SK-N-SH (cell line): ENCODE results near the gene RARA. TPM values are rescaled to one million over a fixed set of nuclear protein-coding genes. Genes with fewer than 3 reads are reported as not detected.

ENCODE experiments used
- CTCF ChIA-PET: fragments of 300-600, 350-600 bp; formaldehyde crosslinking; extraction: SDS; loops from one replicate; lab custom pipeline; 2021; lab: Yijun Ruan, JAX
- POLR2A ChIA-PET: fragments of 350-600 bp; sonication (Branson Sonifier 250); formaldehyde crosslinking; extraction: SDS; loops from one replicate; lab custom pipeline; 2020; ENCODE audit warnings: antibody characterized with exemption, inconsistent platforms; lab: Yijun Ruan, JAX
- DNase-seq: peaks from one replicate; pipeline ENCODE4 v3.0.0; 2012
- H2AFZ ChIP-seq: fragments of 200-600 bp; sonication (generic); 2 replicates; pipeline ENCODE4 v1.8.1; 2016; ENCODE audit warnings: antibody characterized with exemption, mild to moderate bottlenecking, low read depth
- H3F3A ChIP-seq: fragments of 200-600 bp; sonication (generic); replicated peaks from 2 replicates; pipeline ENCODE3; 2016; ENCODE audit warnings: antibody characterized with exemption, mild to moderate bottlenecking; ENCODE audit not compliant: insufficient read depth
- H3K27ac ChIP-seq, 2 experiments: fragments of 200-500 bp in 1 of 2; fragments of 200-600 bp in 1 of 2; sonication (Bioruptor generic) in 1 of 2; sonication (generic), shearing (Covaris generic) in 1 of 2; 2 replicates each; pipeline versions ENCODE4 v1.5.1 to v1.6.1; 2014 to 2016; ENCODE audit warnings: low read depth in 2 of 2, inconsistent platforms in 1 of 2, low read length in 1 of 2, mild to moderate bottlenecking in 1 of 2, mixed read lengths in 1 of 2
- H3K27me3 ChIP-seq: fragments of 200-600 bp; sonication (generic), shearing (Covaris generic); 2 replicates; pipeline ENCODE4 v1.6.1; 2016; ENCODE audit warnings: mixed run types; ENCODE audit not compliant: insufficient read depth
- H3K36me3 ChIP-seq, 2 experiments: fragments of 200-500 bp in 1 of 2; fragments of 200-600 bp in 1 of 2; sonication (Bioruptor generic) in 1 of 2; sonication (generic) in 1 of 2; replicated peaks in 1 of 2; 2 replicates each; pipeline versions ENCODE3 to v1.5.1; 2014 to 2016; ENCODE audit warnings: low read length in 1 of 2, mild to moderate bottlenecking in 1 of 2; ENCODE audit not compliant: insufficient read depth in 2 of 2, control insufficient read depth in 1 of 2
- H3K4me1 ChIP-seq, 2 experiments: fragments of 200-500 bp in 1 of 2; fragments of 200-600 bp in 1 of 2; sonication (Bioruptor generic) in 1 of 2; sonication (generic), shearing (Covaris generic) in 1 of 2; 2 replicates each; pipeline versions ENCODE4 v1.5.1 to v1.6.1; 2014 to 2016; ENCODE audit warnings: low read depth in 1 of 2, low read length in 1 of 2, mixed run types in 1 of 2; ENCODE audit not compliant: insufficient read depth in 2 of 2, control insufficient read depth in 1 of 2
- H3K4me2 ChIP-seq: fragments of 200-600 bp; sonication (generic), shearing (Covaris generic); 2 replicates; pipeline ENCODE4 v1.6.1; 2017; ENCODE audit warnings: mixed run types
- H3K4me3 ChIP-seq, 2 experiments: fragments of 200-500 bp in 1 of 2; fragments of 200-600 bp in 1 of 2; sonication (Bioruptor generic) in 1 of 2; sonication (generic), shearing (Covaris generic) in 1 of 2; 2 replicates each; pipeline versions ENCODE4 v1.5.1 to v1.8.1; 2014 to 2016; ENCODE audit warnings: low read depth in 2 of 2, inconsistent platforms in 1 of 2, low read length in 1 of 2, mild to moderate bottlenecking in 1 of 2, mixed read lengths in 1 of 2, moderate library complexity in 1 of 2
- H3K79me2 ChIP-seq: fragments of 200-600 bp; sonication (generic); 2 replicates; pipeline ENCODE4 v1.8.1; 2017; ENCODE audit warnings: mild to moderate bottlenecking; ENCODE audit not compliant: insufficient read depth
- H3K9ac ChIP-seq: fragments of 200-600 bp; sonication (generic); 2 replicates; pipeline ENCODE4 v1.6.1; 2017; ENCODE audit warnings: mixed run types
- H3K9me2 ChIP-seq: fragments of 200-600 bp; sonication (generic); 2 replicates; pipeline ENCODE4 v1.6.1; 2017; ENCODE audit warnings: mixed run types
- H3K9me3 ChIP-seq: fragments of 200-600 bp; sonication (generic); 2 replicates; pipeline ENCODE4 v1.6.1; 2017; ENCODE audit warnings: mixed run types, mild to moderate bottlenecking, moderate library complexity
- H4K20me1 ChIP-seq: fragments of 200-600 bp; sonication (generic); 2 replicates; pipeline ENCODE4 v1.6.1; 2017; ENCODE audit warnings: mild to moderate bottlenecking, mixed run types; ENCODE audit not compliant: insufficient read depth
- CHD2 ChIP-seq: fragments of 150-350 bp; IDR thresholded peaks from 2 replicates; pipeline ENCODE4 v1.6.1; 2018; ENCODE audit warnings: low read length; ENCODE audit not compliant: partially characterized antibody
- CTCF ChIP-seq: fragments of 200-600 bp; sonication (generic); IDR thresholded peaks from 2 replicates; pipeline ENCODE4 v1.6.1; 2017; ENCODE audit warnings: antibody characterized with exemption, mild to moderate bottlenecking, moderate library complexity
- EZH2phosphoT487 ChIP-seq: fragments of 200-600 bp; sonication (generic); IDR thresholded peaks from 2 replicates; pipeline ENCODE4 v1.6.1; 2017; ENCODE audit warnings: low read depth, mixed run types, mild to moderate bottlenecking, antibody characterized with exemption, moderate library complexity, borderline replicate concordance
- FOXJ3 ChIP-seq: sonication (generic); formaldehyde crosslinking; IDR thresholded peaks from 2 replicates; pipeline ENCODE4 v1.5.1; 2020; ENCODE audit warnings: mild to moderate bottlenecking, missing genetic modification reagents
- FOXM1 ChIP-seq: IDR thresholded peaks from 2 replicates; pipeline ENCODE4 v1.4.0; 2012; ENCODE audit warnings: low read depth, mild to moderate bottlenecking
- GABPA ChIP-seq: IDR thresholded peaks from 2 replicates; pipeline ENCODE4 v1.4.0; 2012; ENCODE audit warnings: low read depth, mild to moderate bottlenecking
- IRF3 ChIP-seq: fragments of 150-350 bp; IDR thresholded peaks from 2 replicates; pipeline ENCODE4 v1.6.1; 2016; ENCODE audit warnings: mild to moderate bottlenecking, low read depth, low read length
- MAX ChIP-seq: IDR thresholded peaks from 2 replicates; pipeline ENCODE4 v1.4.0; 2012; ENCODE audit warnings: low read depth
- NFIC ChIP-seq: IDR thresholded peaks from 2 replicates; pipeline ENCODE4 v1.4.0; 2012; ENCODE audit warnings: borderline replicate concordance
- PBX3 ChIP-seq: IDR thresholded peaks from 2 replicates; pipeline ENCODE4; 2012
- RAD21 ChIP-seq: IDR thresholded peaks from 2 replicates; pipeline ENCODE4 v1.6.1; 2012; ENCODE audit warnings: mild to moderate bottlenecking, low read length
- REST ChIP-seq: IDR thresholded peaks from 2 replicates; pipeline ENCODE4 v1.6.1; 2012; ENCODE audit warnings: mild to moderate bottlenecking, low read depth, low read length, moderate library complexity
- RXRA ChIP-seq: IDR thresholded peaks from 2 replicates; pipeline ENCODE4 v1.4.0; 2012; ENCODE audit warnings: low read depth, mild to moderate bottlenecking, borderline replicate concordance
- SMC3 ChIP-seq: IDR thresholded peaks from 2 replicates; pipeline ENCODE4 v1.6.1; 2012; ENCODE audit warnings: low read depth, low read length, improper control_type of control experiment
- TCF12 ChIP-seq: IDR thresholded peaks from 2 replicates; pipeline ENCODE4 v1.4.0; 2012
- TEAD4 ChIP-seq: IDR thresholded peaks from 2 replicates; pipeline ENCODE4 v1.4.0; 2012; ENCODE audit warnings: mild to moderate bottlenecking, borderline replicate concordance; ENCODE audit not compliant: insufficient read depth
- USF1 ChIP-seq: IDR thresholded peaks from 2 replicates; pipeline ENCODE4 v1.4.0; 2012; ENCODE audit warnings: low read depth, borderline replicate concordance
- YY1 ChIP-seq: IDR thresholded peaks from 2 replicates; pipeline ENCODE4 v1.4.0; 2012; ENCODE audit warnings: low read depth, mild to moderate bottlenecking
- ZBTB33 ChIP-seq: IDR thresholded peaks from 2 replicates; pipeline ENCODE4 v1.4.0; 2012; ENCODE audit warnings: low read depth, borderline replicate concordance
- WGBS: methylation state at CpG from one replicate; pipeline ENCODE4 v1.1.6; 2017; ENCODE audit warnings: low lambda C conversion rate; 5-methylcytosine and 5-hydroxymethylcytosine counted together
- polyA plus RNA-seq, 3 experiments: library from polyadenylated mRNA; depleted of rRNA; stranded (reverse); fragments of >200 nt; gene quantifications; 2 replicates each; pipeline ENCODE4 v1.2.3, GENCODE V29; 2012

RARA gene
- polyA plus RNA-seq, 1 of the 3 experiments (the other 2 are of a cell fraction), result 13.3 TPM

GRCh38 chr17:40373324-40373723 is 64.3 kb downstream of the RARA start:
- no peak for DNase-seq
- Histone ChIP-seq H2AFZ (no peak overlapping the region), H3F3A (no peaks in the 10 kb centered on the region), H3K9ac (no peak overlapping the region), H3K4me1 (no peaks in the 10 kb centered on the region), H4K20me1 (no peaks in the 10 kb centered on the region)
- WGBS, result 84% methylated on average over 4 of the region's 4 CpGs
- TF ChIP-seq MAX (no peak), TEAD4 (no peak), NFIC (no peak), CHD2 (no peak), PBX3 (no peak), EZH2phosphoT487 (no peak), ZBTB33 (no peak), FOXM1 (no peak), GABPA (no peak), REST (no peak), YY1 (no peak), TCF12 (no peak), FOXJ3 (CRISPR knock-in tag) (no peak), CTCF (no peak), IRF3 (no peak), SMC3 (no peak), USF1 (no peak), RAD21 (no peak), RXRA (no peak)
- TF ChIP-seq, all 33 proteins: peak for 0
- Histone ChIP-seq H3K4me2 (no peak overlapping the region), H3K27me3 (no peaks in the 10 kb centered on the region), H3K79me2 (no peaks in the 10 kb centered on the region), H3K9me2 (no peaks in the 10 kb centered on the region), H3K9me3 (no peaks in the 10 kb centered on the region), H3K36me3 (no peaks in the 10 kb centered on the region), H3K27ac (no peak overlapping the region), H3K4me3 (no peak overlapping the region)
- ChIA-PET POLR2A (no interaction called here), CTCF (interaction anchor here (0.6 to 1.3 kb wide), 3 partner anchors 42 to 845 kb away, joined by 3 read pairs; no protein-coding TSS in a partner anchor)
